ENCODE data around the gene KCTD2.
"Not testable (repeated sequence)": the region's sequence is repeated elsewhere in the genome, so short reads cannot be mapped to it uniquely, and the experiment has no call there.

DNA sequence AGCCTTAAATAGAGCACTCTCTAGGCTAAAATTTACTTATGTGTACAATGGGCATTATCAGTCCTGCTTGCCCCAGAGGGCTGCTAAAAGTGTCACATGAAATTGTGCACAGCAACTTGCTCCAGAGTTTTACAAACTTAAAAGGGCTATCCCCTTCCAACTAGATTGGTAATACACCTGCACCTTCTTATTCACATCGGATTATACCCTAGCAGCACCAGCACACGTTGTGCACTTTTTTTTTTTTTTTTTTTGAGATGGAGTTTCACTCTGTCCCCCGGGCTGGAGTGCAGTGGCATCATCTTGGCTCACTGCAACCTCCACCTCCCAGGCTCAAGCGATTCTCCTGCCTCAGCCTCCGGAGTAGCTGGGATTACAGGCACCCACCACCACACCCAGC, 3.2 kb upstream of the KCTD2 start:
- TF ChIP-seq, protein P1, sequence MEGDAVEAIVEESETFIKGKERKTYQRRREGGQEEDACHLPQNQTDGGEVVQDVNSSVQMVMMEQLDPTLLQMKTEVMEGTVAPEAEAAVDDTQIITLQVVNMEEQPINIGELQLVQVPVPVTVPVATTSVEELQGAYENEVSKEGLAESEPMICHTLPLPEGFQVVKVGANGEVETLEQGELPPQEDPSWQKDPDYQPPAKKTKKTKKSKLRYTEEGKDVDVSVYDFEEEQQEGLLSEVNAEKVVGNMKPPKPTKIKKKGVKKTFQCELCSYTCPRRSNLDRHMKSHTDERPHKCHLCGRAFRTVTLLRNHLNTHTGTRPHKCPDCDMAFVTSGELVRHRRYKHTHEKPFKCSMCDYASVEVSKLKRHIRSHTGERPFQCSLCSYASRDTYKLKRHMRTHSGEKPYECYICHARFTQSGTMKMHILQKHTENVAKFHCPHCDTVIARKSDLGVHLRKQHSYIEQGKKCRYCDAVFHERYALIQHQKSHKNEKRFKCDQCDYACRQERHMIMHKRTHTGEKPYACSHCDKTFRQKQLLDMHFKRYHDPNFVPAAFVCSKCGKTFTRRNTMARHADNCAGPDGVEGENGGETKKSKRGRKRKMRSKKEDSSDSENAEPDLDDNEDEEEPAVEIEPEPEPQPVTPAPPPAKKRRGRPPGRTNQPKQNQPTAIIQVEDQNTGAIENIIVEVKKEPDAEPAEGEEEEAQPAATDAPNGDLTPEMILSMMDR (IDR thresholded peaks at IDR 0.05): not testable (repeated sequence)
- not testable (repeated sequence) for TF ChIP-seq POLR2A (IDR thresholded peaks at IDR 0.05)

Data from lower leg skin (tissue), 3 donors.